H1 (cell line): ENCODE data around the gene TBC1D10A.

Experiments
- EZH2 ChIP-seq: fragments of 200-600 bp; sonication (generic); IDR thresholded peaks from 2 replicates; pipeline ENCODE4 v1.7.1; 2012; ENCODE audit warnings: low read depth, mild to moderate bottlenecking, moderate library complexity, low read length, inconsistent platforms; ENCODE audit not compliant: severe bottlenecking
- POLR2A ChIP-seq, 2 experiments: IDR thresholded peaks; 1 replicate in 1 of 2; 2 replicates in 1 of 2; pipeline ENCODE4 v1.6.1; 2011; ENCODE audit warnings: low read depth in 2 of 2, low read length in 2 of 2, mild to moderate bottlenecking in 2 of 2; ENCODE audit errors: control extremely low read depth in 1 of 2
- TEAD4 ChIP-seq: IDR thresholded peaks from 2 replicates; pipeline ENCODE4 v1.6.1; 2012; ENCODE audit warnings: low read depth, low read length, inconsistent platforms, mixed read lengths
- TF ChIP-seq, protein P1 (sequence below), 3 experiments: IDR thresholded peaks; 1 replicate in 2 of 3; 2 replicates in 1 of 3; pipeline versions ENCODE4 v1.5.1 to v1.6.1; 2011; ENCODE audit warnings: low read length in 3 of 3, mild to moderate bottlenecking in 3 of 3, inconsistent platforms in 2 of 3, low read depth in 1 of 3, moderate library complexity in 1 of 3; ENCODE audit not compliant: insufficient read depth in 1 of 3; ENCODE audit errors: control extremely low read depth in 1 of 3

DNA sequence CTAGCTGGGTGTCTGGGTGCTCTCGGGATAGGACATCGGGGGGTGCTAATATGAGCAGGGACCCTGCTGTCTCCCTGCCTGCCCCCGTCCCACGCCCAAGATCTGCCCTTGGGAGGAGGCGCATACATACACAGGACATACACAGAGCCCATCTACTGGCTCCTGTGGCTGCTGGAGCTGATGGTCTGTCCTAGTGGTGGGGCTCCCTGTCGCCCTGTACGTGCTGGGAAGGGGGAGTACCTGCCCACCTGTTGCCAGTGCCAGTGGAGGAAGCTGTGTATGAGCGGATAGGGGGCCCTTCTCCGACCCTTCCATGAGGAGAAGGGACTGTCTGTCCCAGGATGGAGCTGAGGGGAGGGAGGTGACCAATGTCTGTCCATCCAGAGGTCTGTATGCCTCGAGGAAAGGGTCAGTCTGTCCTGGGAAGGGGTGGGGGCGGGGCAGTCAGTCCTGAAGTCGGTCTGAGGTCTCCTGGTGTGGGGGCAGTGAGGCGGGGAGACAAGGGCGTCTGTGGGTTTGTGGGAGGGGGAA is 952 bp downstream of the TBC1D10A start:
- TF ChIP-seq TEAD4 (no peak), EZH2 (no peak), POLR2A (IDR thresholded peaks at IDR 0.05; ENCODE audit: control extremely low read depth in 1 of 2, low read depth in 2 of 2, low read length in 2 of 2) (no peak)
- TF ChIP-seq, protein P1, sequence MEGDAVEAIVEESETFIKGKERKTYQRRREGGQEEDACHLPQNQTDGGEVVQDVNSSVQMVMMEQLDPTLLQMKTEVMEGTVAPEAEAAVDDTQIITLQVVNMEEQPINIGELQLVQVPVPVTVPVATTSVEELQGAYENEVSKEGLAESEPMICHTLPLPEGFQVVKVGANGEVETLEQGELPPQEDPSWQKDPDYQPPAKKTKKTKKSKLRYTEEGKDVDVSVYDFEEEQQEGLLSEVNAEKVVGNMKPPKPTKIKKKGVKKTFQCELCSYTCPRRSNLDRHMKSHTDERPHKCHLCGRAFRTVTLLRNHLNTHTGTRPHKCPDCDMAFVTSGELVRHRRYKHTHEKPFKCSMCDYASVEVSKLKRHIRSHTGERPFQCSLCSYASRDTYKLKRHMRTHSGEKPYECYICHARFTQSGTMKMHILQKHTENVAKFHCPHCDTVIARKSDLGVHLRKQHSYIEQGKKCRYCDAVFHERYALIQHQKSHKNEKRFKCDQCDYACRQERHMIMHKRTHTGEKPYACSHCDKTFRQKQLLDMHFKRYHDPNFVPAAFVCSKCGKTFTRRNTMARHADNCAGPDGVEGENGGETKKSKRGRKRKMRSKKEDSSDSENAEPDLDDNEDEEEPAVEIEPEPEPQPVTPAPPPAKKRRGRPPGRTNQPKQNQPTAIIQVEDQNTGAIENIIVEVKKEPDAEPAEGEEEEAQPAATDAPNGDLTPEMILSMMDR (IDR thresholded peaks at IDR 0.05; ENCODE audit: control extremely low read depth in 1 of 3, insufficient read depth in 1 of 3, low read depth in 1 of 3, low read length in 3 of 3): no peak
